AG04449 (cell line): ENCODE results near the gene CBFA2T3.

ENCODE experiments used
- CTCF ChIA-PET: fragments of 350-600 bp; formaldehyde crosslinking; extraction: SDS; loops from one replicate; lab custom pipeline; 2021; ENCODE audit warnings: antibody characterized with exemption; lab: Yijun Ruan, JAX
- POLR2A ChIA-PET: fragments of 400-600, 350-600 bp; formaldehyde crosslinking; extraction: SDS; loops from one replicate; lab custom pipeline; 2020; ENCODE audit warnings: antibody characterized with exemption, inconsistent platforms; lab: Yijun Ruan, JAX
- DNase-seq: peaks from one replicate; pipeline ENCODE4 v3.0.0-alpha.2; 2010; ENCODE audit warnings: low read depth, low spot score
- H3K4me3 ChIP-seq: 2 replicates; pipeline ENCODE4 v1.5.1; 2011; ENCODE audit warnings: low read depth, mild to moderate bottlenecking, control low read depth, low read length
- TF ChIP-seq, protein P1 (sequence below): IDR thresholded peaks from one replicate; pipeline ENCODE4 v1.5.1; 2011; ENCODE audit warnings: mild to moderate bottlenecking, moderate library complexity, low read length, control low read depth, inconsistent platforms; ENCODE audit not compliant: insufficient read depth; ENCODE audit errors: missing control alignments

CBFA2T3 gene

GRCh38 chr16:88992351-88993165 is 15.6 kb upstream of the CBFA2T3 start:
- TF ChIP-seq, protein P1, sequence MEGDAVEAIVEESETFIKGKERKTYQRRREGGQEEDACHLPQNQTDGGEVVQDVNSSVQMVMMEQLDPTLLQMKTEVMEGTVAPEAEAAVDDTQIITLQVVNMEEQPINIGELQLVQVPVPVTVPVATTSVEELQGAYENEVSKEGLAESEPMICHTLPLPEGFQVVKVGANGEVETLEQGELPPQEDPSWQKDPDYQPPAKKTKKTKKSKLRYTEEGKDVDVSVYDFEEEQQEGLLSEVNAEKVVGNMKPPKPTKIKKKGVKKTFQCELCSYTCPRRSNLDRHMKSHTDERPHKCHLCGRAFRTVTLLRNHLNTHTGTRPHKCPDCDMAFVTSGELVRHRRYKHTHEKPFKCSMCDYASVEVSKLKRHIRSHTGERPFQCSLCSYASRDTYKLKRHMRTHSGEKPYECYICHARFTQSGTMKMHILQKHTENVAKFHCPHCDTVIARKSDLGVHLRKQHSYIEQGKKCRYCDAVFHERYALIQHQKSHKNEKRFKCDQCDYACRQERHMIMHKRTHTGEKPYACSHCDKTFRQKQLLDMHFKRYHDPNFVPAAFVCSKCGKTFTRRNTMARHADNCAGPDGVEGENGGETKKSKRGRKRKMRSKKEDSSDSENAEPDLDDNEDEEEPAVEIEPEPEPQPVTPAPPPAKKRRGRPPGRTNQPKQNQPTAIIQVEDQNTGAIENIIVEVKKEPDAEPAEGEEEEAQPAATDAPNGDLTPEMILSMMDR = no peak
- ChIA-PET CTCF (no interaction called here), POLR2A (interaction anchor here (0.5 kb wide), 1 partner anchor 77 kb away, joined by 6 read pairs; no protein-coding TSS in a partner anchor)
- DNase-seq = no peak
- no peak overlapping the region for H3K4me3 ChIP-seq

DNA sequence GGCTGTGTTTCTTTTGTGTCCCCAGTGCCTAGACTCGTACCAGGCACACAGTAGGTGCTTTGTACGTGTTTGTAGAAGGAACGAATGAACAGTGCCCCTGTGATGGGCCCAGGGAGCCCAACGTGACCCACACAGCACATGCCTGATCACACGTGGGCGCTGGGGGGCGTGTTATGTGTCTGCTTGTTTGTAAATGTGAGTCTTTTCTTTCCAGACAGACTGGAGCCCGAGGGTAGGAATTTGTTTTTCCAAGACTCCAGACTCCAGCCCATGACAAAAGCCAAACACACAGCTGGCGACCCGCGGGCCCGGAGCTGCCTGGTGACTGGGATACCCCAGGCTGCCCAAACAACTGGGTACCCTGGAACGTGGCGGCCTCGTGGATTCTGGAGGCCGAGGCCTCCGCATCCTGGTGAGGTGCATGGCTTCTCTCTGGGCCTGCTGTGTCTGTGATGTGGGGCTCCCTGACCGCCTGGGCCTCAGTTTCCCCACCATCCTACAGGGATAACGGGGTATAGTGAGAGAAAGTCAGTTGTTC is 14.9 kb upstream of the CBFA2T3 start:
- TF ChIP-seq, protein P1 = no peak
- CTCF ChIA-PET = no interaction called here
- POLR2A ChIA-PET = no interaction called here
- H3K4me3 ChIP-seq = no peak overlapping the region
- no peak for DNase-seq

DNA sequence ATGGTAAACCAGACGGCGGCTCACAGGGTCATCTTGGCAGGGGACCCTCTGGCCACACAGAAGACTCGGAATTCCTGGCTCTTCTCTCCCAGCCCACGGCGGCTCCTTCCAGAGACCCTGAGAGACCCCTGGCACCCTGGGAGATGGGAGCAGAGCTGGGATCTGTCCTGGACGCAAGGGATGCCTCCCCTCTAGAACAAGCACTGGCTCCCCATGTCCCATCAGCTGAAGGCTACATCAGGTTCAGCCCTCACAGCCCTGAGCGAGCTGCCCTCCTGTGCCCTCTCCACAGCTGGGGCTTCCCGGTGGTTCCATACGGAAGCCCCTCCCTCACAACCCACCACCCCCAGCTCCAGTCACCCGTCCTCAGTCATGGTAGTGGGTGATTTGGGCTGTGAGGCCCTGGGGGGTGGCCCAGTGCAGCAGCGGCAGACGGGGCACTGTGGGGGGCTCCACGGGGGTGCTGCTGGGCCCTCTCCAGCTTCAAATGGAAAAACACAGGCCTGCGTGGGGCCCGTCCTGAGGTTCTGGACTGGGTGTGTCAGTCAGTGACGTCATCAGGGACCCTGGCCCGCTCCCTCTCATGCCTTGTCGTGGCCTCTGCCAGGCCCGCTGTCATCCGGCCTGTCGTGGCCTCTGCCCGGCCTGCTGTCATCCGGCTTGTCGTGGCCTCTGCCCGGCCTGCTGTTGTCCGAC is 13.0 kb upstream of the CBFA2T3 start:
- TF ChIP-seq, protein P1 = no peak
- H3K4me3 ChIP-seq = no peak overlapping the region
- DNase-seq = no peak
- CTCF ChIA-PET = no interaction called here
- POLR2A ChIA-PET = no interaction called here

GRCh38 chr16:88988980-88989811 is 12.2 kb upstream of the CBFA2T3 start:
- DNase-seq = no peak
- no peak overlapping the region for H3K4me3 ChIP-seq
- ChIA-PET CTCF (no interaction called here), POLR2A (no interaction called here)
- TF ChIP-seq, protein P1 = no peak

GRCh38 chr16:88985521-88985920 is 8.5 kb upstream of the CBFA2T3 start:
- ChIA-PET CTCF (no interaction called here), POLR2A (no interaction called here)
- TF ChIP-seq, protein P1 = no peak
- no peak for DNase-seq
- H3K4me3 ChIP-seq = no peak overlapping the region
